ENCODE results near the gene FGF7.

The FGF7 gene

GRCh38 chr15:49410641-49411040 is 12.4 kb upstream of the FGF7 start:
- Histone ChIP-seq H3K79me1 (ENCODE audit: low read length) (no peaks in the 10 kb centered on the region), H4K91ac (ENCODE audit: low read depth, low read length) (no peak overlapping the region), H3K23ac (ENCODE audit: low read length) (no peak overlapping the region), H3K4me2 (ENCODE audit: low read length) (no peak overlapping the region), H2BK120ac (ENCODE audit: insufficient read depth, low read length, poor library complexity) (no peak overlapping the region), H3K4me3 (ENCODE audit: low read depth, low read length) (no peak overlapping the region), H2AFZ (ENCODE audit: insufficient read depth, low read length, poor library complexity) (no peak overlapping the region), H3K9ac (ENCODE audit: low read length) (no peak overlapping the region), H4K8ac (ENCODE audit: low read depth, low read length) (no peak overlapping the region), H3K36me3 (ENCODE audit: control insufficient read depth in 1 of 2, insufficient read depth in 2 of 2, low read length in 2 of 2) (no peaks in the 10 kb centered on the region), H3K4ac (ENCODE audit: low read depth, low read length) (no peak overlapping the region), H3K18ac (ENCODE audit: low read length) (no peak overlapping the region), H3K4me1 (ENCODE audit: control insufficient read depth in 1 of 2, insufficient read depth in 2 of 2, low read length in 2 of 2) (no peaks in the 10 kb centered on the region), H3K14ac (ENCODE audit: low read length) (no peak overlapping the region), H2BK12ac (ENCODE audit: low read length) (no peak overlapping the region), H2AK5ac (ENCODE audit: low read length) (no peak overlapping the region), H2BK5ac (ENCODE audit: low read depth, low read length, poor library complexity) (no peak overlapping the region), H3K79me2 (ENCODE audit: control insufficient read depth, insufficient read depth, low read length, poor library complexity) (no peaks in the 10 kb centered on the region), H4K12ac (ENCODE audit: low read depth, low read length) (no peak overlapping the region), H3K27me3 (ENCODE audit: insufficient read depth, low read length) (no peaks in the 10 kb centered on the region), H3K9me3 (ENCODE audit: insufficient read depth, low read depth, low read length) (peaks cover 2% of the 10 kb centered on the region), H3K27ac (ENCODE audit: low read depth, low read length) (no peak overlapping the region)
- no peak for DNase-seq

- Histone ChIP-seq H3K4me1 (ENCODE audit: control insufficient read depth in 1 of 2, insufficient read depth in 2 of 2, low read length in 2 of 2) (no peaks in the 10 kb centered on the region), H3K36me3 (ENCODE audit: control insufficient read depth in 1 of 2, insufficient read depth in 2 of 2, low read length in 2 of 2) (peaks cover 0 to 1% of the 10 kb centered on the region in 2 experiments), H3K27ac (ENCODE audit: low read depth, low read length) (no peak overlapping the region), H4K12ac (ENCODE audit: low read depth, low read length) (no peak overlapping the region), H3K27me3 (ENCODE audit: insufficient read depth, low read length) (no peaks in the 10 kb centered on the region), H3K23ac (ENCODE audit: low read length) (no peak overlapping the region), H3K9ac (ENCODE audit: low read length) (no peak overlapping the region), H2AK5ac (ENCODE audit: low read length) (no peak overlapping the region), H2AFZ (ENCODE audit: insufficient read depth, low read length, poor library complexity) (no peak overlapping the region), H2BK12ac (ENCODE audit: low read length) (no peak overlapping the region), H3K9me3 (ENCODE audit: insufficient read depth, low read depth, low read length) (no peaks in the 10 kb centered on the region), H4K8ac (ENCODE audit: low read depth, low read length) (no peak overlapping the region), H3K4me3 (ENCODE audit: low read depth, low read length) (no peak overlapping the region), H3K14ac (ENCODE audit: low read length) (no peak overlapping the region), H2BK120ac (ENCODE audit: insufficient read depth, low read length, poor library complexity) (no peak overlapping the region), H2BK5ac (ENCODE audit: low read depth, low read length, poor library complexity) (no peak overlapping the region), H3K4me2 (ENCODE audit: low read length) (no peak overlapping the region), H3K4ac (ENCODE audit: low read depth, low read length) (no peak overlapping the region), H4K91ac (ENCODE audit: low read depth, low read length) (no peak overlapping the region), H3K79me1 (ENCODE audit: low read length) (no peaks in the 10 kb centered on the region), H3K18ac (ENCODE audit: low read length) (no peak overlapping the region), H3K79me2 (ENCODE audit: control insufficient read depth, insufficient read depth, low read length, poor library complexity) (no peaks in the 10 kb centered on the region)
- DNase-seq: no peak
Observed at GRCh38 chr15:49412797-49413196, 10.2 kb upstream of the FGF7 start.

GRCh38 chr15:49415149-49415548 is 7.9 kb upstream of the FGF7 start:
- Histone ChIP-seq H4K8ac (ENCODE audit: low read depth, low read length) (no peak overlapping the region), H3K27me3 (ENCODE audit: insufficient read depth, low read length) (no peaks in the 10 kb centered on the region), H4K12ac (ENCODE audit: low read depth, low read length) (no peak overlapping the region), H3K9ac (ENCODE audit: low read length) (no peak overlapping the region), H3K36me3 (ENCODE audit: control insufficient read depth in 1 of 2, insufficient read depth in 2 of 2, low read length in 2 of 2) (peaks cover 0 to 1% of the 10 kb centered on the region in 2 experiments), H3K4me1 (ENCODE audit: control insufficient read depth in 1 of 2, insufficient read depth in 2 of 2, low read length in 2 of 2) (no peaks in the 10 kb centered on the region), H3K79me1 (ENCODE audit: low read length) (no peaks in the 10 kb centered on the region), H2AK5ac (ENCODE audit: low read length) (no peak overlapping the region), H2AFZ (ENCODE audit: insufficient read depth, low read length, poor library complexity) (no peak overlapping the region), H4K91ac (ENCODE audit: low read depth, low read length) (no peak overlapping the region), H3K18ac (ENCODE audit: low read length) (no peak overlapping the region), H3K14ac (ENCODE audit: low read length) (no peak overlapping the region), H3K4me2 (ENCODE audit: low read length) (no peak overlapping the region), H3K4ac (ENCODE audit: low read depth, low read length) (no peak overlapping the region), H2BK5ac (ENCODE audit: low read depth, low read length, poor library complexity) (no peak overlapping the region), H2BK120ac (ENCODE audit: insufficient read depth, low read length, poor library complexity) (no peak overlapping the region), H3K27ac (ENCODE audit: low read depth, low read length) (no peak overlapping the region), H3K9me3 (ENCODE audit: insufficient read depth, low read depth, low read length) (no peaks in the 10 kb centered on the region), H3K79me2 (ENCODE audit: control insufficient read depth, insufficient read depth, low read length, poor library complexity) (no peaks in the 10 kb centered on the region), H3K4me3 (ENCODE audit: low read depth, low read length) (no peak overlapping the region), H3K23ac (ENCODE audit: low read length) (no peak overlapping the region), H2BK12ac (ENCODE audit: low read length) (no peak overlapping the region)
- DNase-seq: no peak

- WGBS (ENCODE audit: extremely low coverage, insufficient coverage, insufficient read length): no CpG with 5 or more reads among the region's 1 CpG
- no peak overlapping the region for H3K4me2 ChIP-seq (ENCODE audit: low read length)
- H3K9ac ChIP-seq (ENCODE audit: low read length): no peak overlapping the region
- no peak overlapping the region for H2BK5ac ChIP-seq (ENCODE audit: low read depth, low read length, poor library complexity)
- H4K12ac ChIP-seq (ENCODE audit: low read depth, low read length): no peak overlapping the region
- H3K18ac ChIP-seq (ENCODE audit: low read length): no peak overlapping the region
- H2AK5ac ChIP-seq (ENCODE audit: low read length): no peak overlapping the region
- H3K4me3 ChIP-seq (ENCODE audit: low read depth, low read length): no peak overlapping the region
- H3K79me2 ChIP-seq (ENCODE audit: control insufficient read depth, insufficient read depth, low read length, poor library complexity): no peaks in the 10 kb centered on the region
- H3K9me3 ChIP-seq (ENCODE audit: insufficient read depth, low read depth, low read length): no peaks in the 10 kb centered on the region
- no peak overlapping the region for H4K91ac ChIP-seq (ENCODE audit: low read depth, low read length)
- peaks cover 0 to 1% of the 10 kb centered on the region in 2 experiments for H3K36me3 ChIP-seq (ENCODE audit: control insufficient read depth in 1 of 2, insufficient read depth in 2 of 2, low read length in 2 of 2)
- H3K79me1 ChIP-seq (ENCODE audit: low read length): no peaks in the 10 kb centered on the region
- no peak overlapping the region for H3K27ac ChIP-seq (ENCODE audit: low read depth, low read length)
- H2AFZ ChIP-seq (ENCODE audit: insufficient read depth, low read length, poor library complexity): no peak overlapping the region
- no peak overlapping the region for H3K4ac ChIP-seq (ENCODE audit: low read depth, low read length)
- H3K4me1 ChIP-seq (ENCODE audit: control insufficient read depth in 1 of 2, insufficient read depth in 2 of 2, low read length in 2 of 2): no peaks in the 10 kb centered on the region
- H3K14ac ChIP-seq (ENCODE audit: low read length): no peak overlapping the region
- no peak overlapping the region for H2BK12ac ChIP-seq (ENCODE audit: low read length)
- DNase-seq: no peak
- H3K27me3 ChIP-seq (ENCODE audit: insufficient read depth, low read length): no peaks in the 10 kb centered on the region
- no peak overlapping the region for H3K23ac ChIP-seq (ENCODE audit: low read length)
- no peak overlapping the region for H4K8ac ChIP-seq (ENCODE audit: low read depth, low read length)
- no peak overlapping the region for H2BK120ac ChIP-seq (ENCODE audit: insufficient read depth, low read length, poor library complexity)
Observed at GRCh38 chr15:49415638-49416037, 7.4 kb upstream of the FGF7 start.

- Histone ChIP-seq H3K4ac (ENCODE audit: low read depth, low read length) (no peak overlapping the region), H3K27me3 (ENCODE audit: insufficient read depth, low read length) (no peaks in the 10 kb centered on the region), H3K4me2 (ENCODE audit: low read length) (no peak overlapping the region), H3K18ac (ENCODE audit: low read length) (no peak overlapping the region), H3K79me2 (ENCODE audit: control insufficient read depth, insufficient read depth, low read length, poor library complexity) (no peaks in the 10 kb centered on the region), H4K91ac (ENCODE audit: low read depth, low read length) (no peak overlapping the region), H4K12ac (ENCODE audit: low read depth, low read length) (no peak overlapping the region), H3K4me3 (ENCODE audit: low read depth, low read length) (no peak overlapping the region), H3K9me3 (ENCODE audit: insufficient read depth, low read depth, low read length) (no peaks in the 10 kb centered on the region), H4K8ac (ENCODE audit: low read depth, low read length) (no peak overlapping the region), H3K9ac (ENCODE audit: low read length) (no peak overlapping the region), H3K4me1 (ENCODE audit: control insufficient read depth in 1 of 2, insufficient read depth in 2 of 2, low read length in 2 of 2) (no peaks in the 10 kb centered on the region), H3K27ac (ENCODE audit: low read depth, low read length) (no peak overlapping the region), H2BK5ac (ENCODE audit: low read depth, low read length, poor library complexity) (no peak overlapping the region), H2BK12ac (ENCODE audit: low read length) (no peak overlapping the region), H2AFZ (ENCODE audit: insufficient read depth, low read length, poor library complexity) (no peak overlapping the region), H2BK120ac (ENCODE audit: insufficient read depth, low read length, poor library complexity) (no peak overlapping the region), H3K14ac (ENCODE audit: low read length) (no peak overlapping the region), H3K36me3 (ENCODE audit: control insufficient read depth in 1 of 2, insufficient read depth in 2 of 2, low read length in 2 of 2) (peaks cover 0 to 1% of the 10 kb centered on the region in 2 experiments), H3K23ac (ENCODE audit: low read length) (no peak overlapping the region), H3K79me1 (ENCODE audit: low read length) (no peaks in the 10 kb centered on the region), H2AK5ac (ENCODE audit: low read length) (no peak overlapping the region)
- WGBS (ENCODE audit: extremely low coverage, insufficient coverage, insufficient read length): no CpG with 5 or more reads among the region's 1 CpG
- DNase-seq: no peak
Observed at GRCh38 chr15:49418811-49419210, 4.2 kb upstream of the FGF7 start.
